HG02759 (cell line): ENCODE measurements around the gene PRKG1.
"Not testable (repeated sequence)": the region's sequence is repeated elsewhere in the genome, so short reads cannot be mapped to it uniquely, and the experiment has no call there.

Experiments used
- ATAC-seq: cut with Tn5 transposase; IDR thresholded peaks from one replicate; pipeline ENCODE4 v1.9.1; 2021; ENCODE audit warnings: mild to moderate bottlenecking, moderate library complexity; ENCODE audit not compliant: unreplicated experiment

The PRKG1 gene

DNA sequence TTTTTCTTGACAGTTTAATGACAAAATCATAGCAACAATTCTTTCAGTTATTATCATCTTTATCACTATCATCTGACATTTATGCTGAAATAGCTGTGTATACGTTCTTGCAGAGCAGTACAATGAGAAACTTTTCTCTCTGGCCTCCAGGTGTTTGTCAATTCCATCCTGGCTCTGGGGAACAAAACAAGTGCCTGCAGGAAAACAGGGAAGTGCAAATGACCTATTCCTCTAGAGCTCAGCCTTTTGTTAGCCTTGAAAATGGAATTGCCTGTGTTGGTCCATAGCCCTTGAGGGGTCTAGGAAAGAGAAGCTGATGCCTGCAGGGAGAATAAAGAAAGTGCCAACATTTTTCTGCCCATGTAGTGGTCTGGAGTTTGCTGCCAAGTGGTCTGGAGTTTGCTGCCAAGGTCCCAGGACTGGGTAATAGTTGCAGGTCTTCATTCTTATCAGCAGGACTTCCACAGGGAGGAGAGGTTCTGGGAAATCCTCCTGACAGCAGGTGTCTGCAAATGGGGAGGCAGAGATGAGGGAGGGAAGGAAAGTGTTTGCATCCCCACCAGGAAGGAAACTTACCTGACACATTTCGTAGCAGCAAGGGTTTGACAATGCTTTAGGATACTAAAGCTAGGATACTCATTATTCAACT lies 635.2 kb downstream of the PRKG1 start:
- no peak for ATAC-seq

DNA sequence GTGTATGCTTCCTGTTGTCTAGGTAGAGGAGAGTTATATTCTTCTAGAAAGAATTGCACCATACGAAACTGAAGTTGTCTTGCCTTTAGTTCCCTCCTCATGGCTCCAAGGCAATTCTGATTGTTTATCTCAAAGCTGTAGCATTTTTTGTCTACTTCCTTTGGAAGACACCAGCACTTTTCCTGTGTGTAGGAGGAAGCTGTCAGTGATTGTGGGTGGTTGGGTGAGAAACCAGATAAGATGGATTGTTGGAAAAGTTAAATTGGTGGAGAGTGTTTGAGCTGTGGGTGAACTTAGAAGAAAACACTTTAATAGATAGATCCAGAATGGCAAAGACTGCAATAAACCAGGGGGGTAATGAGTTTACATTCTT lies 637.2 kb downstream of the PRKG1 start:
- ATAC-seq = no peak

DNA sequence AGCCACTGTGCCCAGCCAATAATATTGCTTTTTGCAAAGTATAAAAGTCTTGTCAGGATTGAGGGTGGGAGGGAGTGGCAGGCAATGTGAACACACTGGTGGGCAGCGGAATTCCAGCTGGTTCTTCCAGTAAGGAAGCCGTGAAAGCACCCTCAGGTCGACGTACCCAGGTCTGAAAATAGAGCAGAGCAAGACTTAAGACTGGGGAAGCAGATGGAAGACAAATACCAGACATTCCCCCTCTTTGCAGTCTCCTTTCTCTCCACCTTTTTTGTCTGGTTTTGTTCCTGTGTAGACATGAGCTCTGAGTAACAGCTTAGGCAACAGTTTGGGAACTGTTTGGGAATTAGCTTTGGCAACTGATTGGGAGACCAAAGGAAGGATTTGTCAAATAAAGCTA lies 642.7 kb downstream of the PRKG1 start:
- no peak for ATAC-seq

DNA sequence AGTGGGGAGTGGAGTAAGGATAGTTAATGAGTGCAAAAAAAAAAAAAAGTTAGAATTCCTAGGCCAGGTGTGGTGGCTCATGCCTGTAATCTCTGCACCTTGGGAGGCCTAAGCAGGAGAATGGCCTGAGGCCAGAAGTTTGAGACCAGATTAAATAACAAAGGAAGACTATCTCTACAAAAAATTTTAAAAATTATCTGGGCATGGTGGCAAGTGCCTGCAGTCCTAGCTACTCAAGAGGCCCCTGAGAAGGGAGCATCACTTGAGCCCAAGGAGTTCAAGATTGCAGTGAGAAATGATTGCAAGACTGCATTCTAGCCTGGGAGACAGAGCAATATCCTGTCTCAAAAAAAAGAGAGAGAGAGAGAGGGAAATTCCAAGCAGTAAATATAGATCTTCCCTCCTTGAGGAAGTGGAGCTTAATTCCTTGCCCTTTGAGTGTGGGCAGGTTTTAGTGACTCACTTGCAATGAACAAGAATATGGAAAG lies 644.6 kb downstream of the PRKG1 start:
- no peak for ATAC-seq

DNA sequence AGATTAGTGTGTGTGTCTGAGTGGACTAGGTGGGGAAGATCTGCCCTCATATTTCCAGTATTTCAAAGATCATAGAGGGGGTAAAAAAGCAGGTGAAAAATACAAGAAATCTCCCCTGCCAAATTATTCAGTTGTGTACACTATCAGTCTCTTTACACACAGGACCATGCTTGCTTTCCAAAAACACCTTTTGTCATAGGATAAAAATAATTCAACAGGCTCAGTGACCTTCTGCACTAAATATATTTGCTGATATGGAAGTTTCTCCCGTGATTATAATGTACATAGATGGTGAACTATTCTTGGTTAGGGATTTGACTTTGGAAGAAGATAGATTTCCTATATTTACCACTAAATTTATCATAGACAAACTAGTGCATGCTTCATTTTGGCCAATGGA lies 649.8 kb downstream of the PRKG1 start:
- no peak for ATAC-seq

DNA sequence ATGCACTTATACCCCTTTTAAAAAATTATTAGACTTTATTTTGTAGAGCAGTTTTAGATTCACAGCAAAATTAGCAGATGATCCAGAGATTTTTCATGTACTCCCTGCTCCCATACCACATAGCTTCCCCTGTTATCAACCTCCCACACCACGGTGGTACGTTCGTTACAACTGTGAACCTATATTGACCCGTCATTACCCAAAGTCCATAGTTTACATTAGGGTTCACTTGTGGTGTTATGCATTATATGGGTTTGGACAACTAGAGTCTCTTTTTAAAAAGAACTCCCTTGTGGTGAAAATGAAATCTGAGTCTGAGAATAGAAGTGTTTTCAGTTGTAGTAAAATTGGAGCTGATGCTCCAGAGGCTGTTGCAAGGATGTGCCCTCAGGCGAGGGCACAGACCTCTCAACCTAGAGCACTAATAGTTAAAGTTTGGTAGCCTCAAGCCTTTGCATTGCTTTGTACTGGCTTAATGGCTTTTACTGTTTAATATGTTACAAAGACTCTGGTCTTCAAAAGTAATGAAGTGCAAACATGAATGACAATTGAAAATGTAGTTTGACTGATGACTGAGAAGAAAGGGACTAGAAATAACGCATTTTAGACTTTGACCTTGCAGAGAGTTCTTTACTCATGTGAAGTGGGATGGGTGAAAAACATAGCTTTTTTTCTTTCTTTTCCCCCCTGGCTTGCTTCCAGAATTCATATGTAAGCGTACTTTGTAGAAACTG lies 655.7 kb downstream of the PRKG1 start:
- ATAC-seq = no peak

DNA sequence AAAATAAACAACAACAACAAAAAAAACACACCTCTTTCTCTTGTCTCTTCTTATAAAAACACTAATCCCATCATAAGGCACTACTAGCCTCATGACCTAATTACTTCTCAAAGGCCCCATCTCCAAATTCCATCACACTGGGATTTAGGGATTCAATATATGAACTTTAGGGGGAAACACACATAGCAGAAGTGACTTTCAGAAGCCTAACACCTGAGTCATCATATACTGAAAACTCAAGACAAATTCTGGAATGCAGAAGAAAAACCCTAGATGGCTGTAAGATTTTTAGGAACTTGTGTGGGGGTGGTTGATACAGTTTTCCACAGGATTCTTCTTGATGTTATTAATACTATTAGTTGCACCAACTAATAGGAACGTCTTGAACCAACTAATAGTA lies 658.8 kb downstream of the PRKG1 start:
- no peak for ATAC-seq

DNA sequence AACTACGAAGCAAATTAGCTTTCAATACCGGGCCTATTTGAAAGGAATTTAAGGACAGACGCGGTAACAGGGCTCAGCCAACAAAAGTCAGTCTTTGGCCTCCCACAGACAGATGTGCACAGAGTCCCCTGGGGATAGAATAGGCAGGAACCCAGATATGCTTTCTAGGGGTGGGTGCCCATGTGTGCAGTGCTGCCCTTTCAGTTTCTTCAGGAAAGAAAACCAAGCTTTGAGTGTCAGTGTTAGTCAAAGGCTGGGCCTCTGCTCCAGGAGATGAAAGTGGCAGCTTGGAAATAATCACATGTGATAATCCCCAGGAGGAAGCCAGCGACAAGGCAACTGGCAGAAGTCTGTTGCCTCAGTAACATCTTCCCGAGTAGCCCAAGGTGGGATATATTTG lies 668.9 kb downstream of the PRKG1 start:
- peak; percentile 96 for ATAC-seq

DNA sequence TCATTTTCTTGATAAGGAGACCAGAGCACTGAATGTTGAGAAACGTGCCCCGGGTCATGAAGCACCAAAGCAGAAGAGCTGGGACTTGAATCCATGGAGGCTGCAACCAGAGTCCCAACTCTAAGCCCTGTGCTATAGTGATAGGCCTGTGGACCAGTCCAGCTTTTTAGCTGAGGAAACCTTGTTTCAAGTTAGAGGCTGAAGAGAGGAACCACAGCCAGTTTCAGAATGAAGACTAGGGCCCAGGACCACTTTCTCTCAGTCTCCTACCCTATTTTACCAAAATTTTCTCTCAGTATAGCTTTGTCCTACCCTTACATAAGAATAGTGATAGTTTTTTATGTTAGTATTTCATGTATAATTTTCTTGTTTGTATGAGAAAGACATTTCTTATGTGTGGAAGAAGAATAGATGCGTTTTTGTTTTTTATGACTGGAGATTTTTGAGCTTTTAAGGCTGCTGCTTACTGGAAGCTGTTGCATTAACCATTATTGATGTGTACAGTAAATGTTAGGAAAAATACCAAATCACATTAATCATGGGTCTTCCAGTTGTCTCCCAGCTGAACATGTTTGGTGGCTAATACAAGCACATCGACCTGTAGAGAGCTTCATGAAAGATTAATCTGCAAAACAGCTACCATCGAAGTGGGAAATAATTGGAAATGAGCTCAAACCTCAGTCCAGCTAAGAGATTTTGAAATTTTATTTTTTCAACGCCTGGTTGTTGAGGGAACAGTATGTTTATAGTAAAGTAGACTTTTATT lies 670.1 kb downstream of the PRKG1 start:
- ATAC-seq = peak; percentile 53

DNA sequence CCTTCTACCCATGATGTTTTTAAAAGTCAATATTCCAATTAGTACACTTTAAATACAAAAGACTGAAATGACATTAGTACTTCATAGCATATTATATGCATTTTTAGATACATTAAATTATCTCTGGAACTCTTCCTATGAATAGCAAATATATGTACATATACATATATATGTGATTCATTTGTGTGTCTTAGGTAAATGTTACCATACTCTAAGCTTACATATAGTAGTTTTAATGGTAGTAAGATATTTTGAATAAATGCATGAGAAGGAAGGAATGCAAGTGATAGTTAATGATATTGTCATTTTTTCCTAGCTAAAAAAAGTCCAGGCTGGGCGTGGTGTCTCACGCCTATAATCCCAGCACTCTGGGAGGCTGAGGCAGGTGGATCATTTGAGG lies 671.1 kb downstream of the PRKG1 start:
- no peak for ATAC-seq

DNA sequence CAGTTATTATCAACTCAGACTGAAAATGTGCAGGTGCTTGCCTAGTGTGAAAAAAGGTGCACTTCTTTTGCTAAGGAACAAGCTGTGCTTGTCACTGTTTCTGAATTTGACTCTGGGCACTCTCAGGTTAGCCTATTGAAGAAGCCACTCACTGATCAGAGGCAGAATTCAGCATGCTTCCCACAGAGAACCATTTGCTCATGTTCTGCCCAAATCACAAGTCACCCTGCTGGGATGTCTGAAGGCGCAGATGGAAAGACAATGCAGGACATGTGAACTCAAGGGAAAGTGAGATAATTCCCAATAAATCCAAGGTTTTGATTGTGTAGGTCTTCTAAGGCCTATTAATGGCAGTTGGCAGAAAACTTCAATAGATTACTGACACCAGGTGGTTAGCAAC lies 672.9 kb downstream of the PRKG1 start:
- no peak for ATAC-seq

DNA sequence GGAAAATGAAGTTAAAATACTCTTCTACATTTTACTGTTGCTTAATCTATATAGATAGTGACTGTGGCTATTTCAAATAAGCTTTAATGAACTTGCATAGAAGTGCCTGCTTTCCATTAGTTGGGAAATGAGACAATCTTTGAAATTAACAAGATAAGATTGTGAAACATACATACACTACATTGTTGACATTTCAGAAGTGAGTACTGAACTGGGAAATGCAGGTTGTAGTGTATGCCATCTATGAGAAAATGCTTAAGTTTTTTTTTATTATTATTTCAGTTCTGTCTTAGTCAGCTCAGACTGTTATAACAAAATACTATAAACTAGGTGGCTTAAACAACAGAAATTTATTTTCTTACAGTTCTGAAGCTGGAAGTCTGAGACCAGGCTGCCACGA lies 674.7 kb downstream of the PRKG1 start:
- ATAC-seq = no peak

DNA sequence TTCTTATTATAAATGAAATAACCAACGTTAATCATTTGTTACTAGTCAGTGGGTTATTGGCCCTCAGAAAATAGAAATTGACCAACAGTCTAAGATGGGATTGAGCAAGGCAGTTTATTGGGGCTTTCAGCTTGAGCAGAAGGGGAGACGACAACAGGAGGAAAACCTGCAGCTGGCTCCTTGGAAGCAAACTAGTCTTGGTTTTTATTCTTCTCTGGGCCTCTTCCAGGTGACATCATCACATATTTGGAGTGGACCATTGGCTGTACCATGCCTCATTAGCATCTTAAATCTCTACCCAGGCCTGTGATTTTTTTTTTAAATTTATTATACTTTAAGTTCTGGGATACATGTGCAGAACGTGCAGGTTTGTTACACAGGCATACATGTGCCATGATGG lies 684.1 kb downstream of the PRKG1 start:
- no peak for ATAC-seq

DNA sequence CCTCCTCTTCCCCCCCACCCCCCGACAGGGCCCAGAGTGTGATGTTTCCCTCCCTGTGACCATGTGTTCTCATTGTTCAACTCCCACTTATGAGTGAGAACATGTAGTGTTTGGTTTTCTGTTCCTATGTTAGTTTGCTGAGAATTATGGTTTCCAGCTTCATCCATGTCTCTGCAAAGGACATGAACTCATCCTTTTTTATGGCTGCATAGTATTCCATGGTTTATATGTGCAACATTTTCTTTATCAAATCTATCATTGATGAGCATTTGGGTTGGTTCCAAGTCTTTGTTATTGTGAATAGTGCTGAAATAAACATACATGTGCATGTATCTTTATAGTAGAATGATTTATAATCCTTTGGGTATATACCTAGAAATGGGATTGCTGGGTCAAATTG lies 684.6 kb downstream of the PRKG1 start:
- not testable (repeated sequence) for ATAC-seq

DNA sequence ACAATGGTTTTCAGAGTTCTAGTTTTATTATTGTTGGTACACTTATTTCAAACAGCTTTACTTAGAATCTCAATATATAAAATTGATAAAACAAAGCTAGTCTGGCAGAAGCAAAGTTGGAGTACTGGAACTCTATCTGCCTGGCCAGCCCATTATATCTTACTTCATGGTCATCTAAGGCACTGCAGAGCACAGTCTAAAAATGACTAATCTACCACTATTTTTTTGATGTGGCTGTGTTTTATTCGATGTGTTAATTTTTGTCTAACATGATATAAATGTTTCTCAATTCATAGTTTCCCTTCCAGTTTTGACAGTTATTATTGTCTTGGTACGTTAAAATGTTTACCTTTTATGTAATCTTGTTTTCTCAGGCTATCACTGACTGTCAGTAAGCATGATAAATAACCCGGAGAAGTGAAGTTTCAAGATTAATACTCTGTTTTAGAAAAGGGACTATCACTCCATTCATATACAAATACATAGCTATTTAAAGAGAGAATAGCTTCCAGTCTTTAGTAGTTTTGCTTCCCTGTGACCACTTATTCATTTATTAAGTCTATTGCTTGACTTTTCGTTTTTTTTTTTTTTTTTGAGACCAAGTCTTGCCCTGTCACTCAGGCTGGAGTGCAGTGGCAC lies 685.7 kb downstream of the PRKG1 start:
- ATAC-seq = peak; percentile 64

DNA sequence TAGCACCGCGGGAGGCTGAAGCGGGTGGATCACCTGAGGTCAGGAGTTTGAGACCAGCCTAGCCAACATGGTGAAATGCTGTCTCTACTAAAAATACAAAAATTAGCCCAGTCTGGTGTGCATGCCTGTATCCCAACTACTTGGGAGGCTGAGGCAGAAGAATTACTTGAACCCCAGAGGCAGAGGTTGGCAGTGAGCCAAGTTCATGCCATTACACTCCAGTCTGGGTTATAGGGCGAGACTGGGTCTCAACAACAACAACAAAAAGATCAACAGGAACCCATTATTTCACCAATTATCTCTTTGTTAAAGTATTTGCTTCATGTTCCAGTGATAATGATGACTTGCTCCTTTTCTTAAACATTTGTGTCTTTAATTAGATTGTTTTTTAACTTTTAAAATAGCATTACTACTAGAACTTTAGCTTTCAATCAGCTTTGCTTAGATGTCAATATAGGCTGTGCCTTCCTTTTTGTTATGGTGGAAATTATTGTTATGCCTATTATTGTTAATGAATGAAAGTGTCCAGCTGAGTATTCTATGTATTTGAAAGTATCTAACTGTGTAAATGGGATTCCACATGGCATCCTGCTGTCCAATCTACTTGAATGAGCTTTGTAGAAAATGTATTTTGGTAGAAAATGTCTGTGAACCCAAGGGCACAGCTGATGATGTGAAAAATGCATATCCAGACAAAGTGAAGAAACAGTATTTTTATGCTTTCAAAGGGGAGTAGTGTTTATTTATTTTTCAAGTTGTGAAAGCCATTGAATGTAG lies 686.8 kb downstream of the PRKG1 start:
- ATAC-seq = no peak

DNA sequence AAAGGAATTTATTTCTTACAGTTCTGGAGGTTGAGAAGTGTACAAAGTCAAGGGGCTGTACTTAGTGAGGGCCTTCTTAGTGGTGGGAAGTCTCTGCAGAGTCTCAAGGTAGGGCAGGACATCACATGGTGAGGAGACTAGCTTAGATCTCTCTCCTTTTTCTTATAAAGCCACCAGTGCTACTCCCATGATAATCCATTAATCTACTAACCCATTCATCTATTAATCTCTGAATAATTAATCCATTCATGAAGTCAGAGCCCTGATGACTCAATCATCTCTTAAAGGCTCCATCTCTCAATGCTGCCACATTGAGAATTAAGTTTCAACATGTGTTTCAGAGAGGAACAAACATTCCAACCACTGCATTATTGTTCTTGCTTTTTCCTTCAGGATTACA lies 689.5 kb downstream of the PRKG1 start:
- no peak for ATAC-seq

DNA sequence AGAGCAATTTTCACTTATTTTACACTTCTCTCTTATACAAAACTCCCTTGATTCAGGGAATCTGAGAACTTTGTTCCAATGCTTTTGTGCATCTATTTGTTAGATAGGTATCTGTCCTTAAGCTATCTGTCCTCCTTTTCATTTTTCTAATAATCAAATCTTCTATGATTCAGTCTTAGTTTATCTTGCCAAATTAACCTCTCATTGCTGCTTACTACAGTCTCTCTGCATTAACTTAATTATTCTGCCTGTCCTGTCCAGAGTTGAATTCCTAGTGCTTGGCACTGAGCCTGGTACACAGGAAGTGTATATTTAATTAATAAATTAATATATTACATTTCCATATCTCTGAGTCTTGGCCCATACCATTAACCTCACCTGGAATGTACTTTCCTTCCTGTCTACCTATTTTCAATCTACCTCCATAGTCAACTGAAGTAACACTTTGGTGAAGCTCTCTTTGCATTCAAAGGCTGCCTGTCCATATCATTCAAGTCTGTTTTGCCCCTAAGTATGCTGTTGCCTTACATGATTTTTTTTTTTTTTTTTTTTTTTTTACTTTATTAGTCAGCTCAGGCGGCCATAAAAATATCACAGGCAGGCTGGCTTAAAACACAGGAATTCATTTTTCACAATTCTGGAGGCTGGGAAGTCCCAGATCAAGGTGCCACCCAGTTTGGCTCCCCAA lies 691.1 kb downstream of the PRKG1 start:
- ATAC-seq = no peak

DNA sequence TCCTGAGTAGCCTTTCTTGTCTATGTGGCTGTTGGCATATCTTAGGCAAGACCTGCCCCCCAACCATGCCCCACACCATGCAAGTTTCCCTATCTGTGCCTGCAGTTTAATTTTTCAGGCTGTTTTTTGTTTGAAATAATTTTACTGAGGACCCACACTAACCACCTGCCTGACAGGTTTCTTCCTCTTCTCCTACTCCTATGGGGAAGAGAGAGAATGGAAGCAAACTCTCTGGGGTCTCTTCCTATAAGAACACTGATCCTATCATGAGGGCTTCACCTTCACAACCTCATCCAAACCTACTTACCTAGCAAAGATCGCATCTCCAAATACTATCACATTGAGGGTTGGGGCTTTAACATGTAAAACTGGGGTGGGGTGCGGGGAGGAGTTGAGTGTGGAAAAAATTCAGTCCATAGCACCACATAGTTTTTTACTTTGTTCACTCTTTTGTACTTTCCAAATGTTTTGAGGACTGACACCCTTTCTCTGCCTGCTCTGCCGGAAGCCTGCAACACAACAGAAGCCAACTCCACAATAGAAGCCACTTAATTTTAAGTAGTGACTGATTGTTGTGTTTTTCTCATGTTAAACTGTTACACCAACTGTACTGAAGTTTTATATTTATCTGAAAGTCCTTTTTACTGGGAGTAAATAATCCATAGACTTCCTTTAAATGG lies 692.3 kb downstream of the PRKG1 start:
- no peak for ATAC-seq
